ENCODE results near the gene BICD1.
A peak's percentile ranks its signal among the peaks of the same experiment; 100 is the strongest.
"Not testable (repeated sequence)": the region's sequence is repeated elsewhere in the genome, so short reads cannot be mapped to it uniquely, and the experiment has no call there.

Gene BICD1

DNA sequence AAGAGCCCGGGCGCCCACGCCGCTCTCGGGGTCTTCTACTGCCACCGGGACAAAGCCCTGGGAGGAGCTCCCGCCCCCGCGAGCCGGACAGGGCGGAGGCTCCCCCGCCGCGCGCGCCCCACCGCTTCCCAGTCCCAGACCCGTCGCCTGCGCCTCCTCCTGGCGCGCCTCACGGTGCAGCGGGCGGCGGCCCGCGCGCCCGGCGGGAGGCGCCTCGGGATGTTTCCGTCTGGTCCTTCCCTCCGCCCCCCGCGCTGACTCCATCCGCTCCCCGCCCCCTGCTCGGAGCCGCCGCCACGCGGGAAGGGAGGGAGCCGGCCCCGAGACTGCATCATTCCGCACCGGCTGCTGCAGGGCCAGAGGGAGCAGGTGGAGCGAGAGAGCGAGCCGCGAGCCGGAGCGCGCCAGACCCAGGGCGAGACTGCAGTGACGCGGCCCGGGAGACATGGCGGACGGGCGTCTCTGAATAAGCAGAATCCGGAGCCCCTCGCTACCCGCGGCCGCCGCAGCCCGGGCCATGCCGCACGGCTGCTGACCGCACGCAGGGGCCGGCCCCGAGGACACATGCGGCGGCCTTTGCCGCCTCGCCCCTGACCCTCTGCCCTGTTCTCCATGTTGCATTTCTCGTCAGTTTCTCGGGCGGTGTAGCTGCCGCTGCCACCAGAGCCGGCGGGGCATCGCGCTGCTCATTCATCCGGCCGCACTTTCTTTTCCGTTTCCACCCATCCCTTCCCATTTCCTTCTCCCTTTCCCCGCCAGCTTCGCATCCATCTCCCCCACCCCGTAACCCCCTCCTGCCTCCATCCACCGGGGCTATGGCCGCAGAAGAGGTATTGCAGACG, at the start of gene BICD1:
BICD1 (plus strand) TSS at position 331 of the 842 bp plus-strand sequence; CDS start at position 816, 485 bp downstream.
- peak; percentile 74 for DNase-seq (ENCODE audit: low read depth)

DNA sequence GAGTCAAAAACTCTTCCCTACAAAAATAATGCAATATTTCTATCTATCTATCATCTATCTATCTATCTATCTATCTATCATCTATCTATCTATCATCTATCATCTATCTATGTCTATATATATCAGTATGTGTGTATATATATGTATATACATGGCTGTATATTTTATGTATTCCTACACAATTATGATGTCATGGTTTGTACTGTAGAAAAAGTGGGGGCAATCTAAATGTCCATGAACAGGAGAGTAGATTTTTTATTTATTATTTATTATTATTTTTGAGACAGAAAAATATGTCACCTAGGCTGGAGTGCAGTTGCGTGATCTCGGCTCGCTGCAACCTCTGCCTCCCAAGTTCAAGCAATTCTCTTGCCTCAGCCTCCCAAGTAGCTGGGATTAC, 45.6 kb upstream of the BICD1 start:
- DNase-seq (ENCODE audit: low read depth), result no peak

GRCh38 chr12:32062881-32063280, 43.8 kb upstream of the BICD1 start:
- no peak for DNase-seq (ENCODE audit: low read depth)

DNA sequence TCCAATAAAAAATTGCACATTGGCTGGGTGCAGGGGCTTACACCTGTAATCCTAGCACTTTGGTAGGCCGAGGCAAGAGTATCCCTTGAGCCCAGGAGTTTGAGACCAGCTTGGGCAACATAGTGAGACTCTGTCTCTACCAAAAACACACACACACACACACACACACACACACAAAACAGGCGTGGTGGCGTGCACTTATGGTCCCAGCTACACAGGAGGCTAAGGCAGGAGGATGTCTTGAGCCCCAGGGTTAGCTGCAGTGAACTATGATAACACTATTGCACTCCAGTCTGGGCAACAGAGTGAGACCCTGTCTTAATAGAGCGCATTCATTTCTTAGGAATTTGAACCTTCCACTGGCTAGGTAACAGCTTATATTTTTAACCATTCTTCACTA, 42.9 kb upstream of the BICD1 start:
- no peak for DNase-seq (ENCODE audit: low read depth)

DNA sequence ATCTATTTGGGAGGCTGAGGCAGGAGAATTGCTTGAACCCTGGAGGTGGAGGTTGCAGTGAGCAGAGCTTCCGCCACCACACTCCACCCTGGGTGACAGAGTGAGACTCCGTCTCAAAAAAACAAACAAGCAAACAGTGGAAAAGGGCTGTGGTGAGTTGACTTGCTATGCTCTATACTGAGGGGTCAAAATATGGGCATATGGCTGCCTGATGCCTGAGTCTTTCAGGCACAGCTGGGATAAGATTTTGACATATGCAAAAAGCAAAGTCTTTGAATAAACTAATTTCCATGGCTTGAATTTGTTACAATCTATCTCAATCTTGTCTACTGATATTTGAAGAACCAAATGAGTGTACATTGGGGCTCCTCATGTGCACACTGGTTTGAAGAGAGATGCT, 40.4 kb upstream of the BICD1 start:
- DNase-seq (ENCODE audit: low read depth), result no peak

DNA sequence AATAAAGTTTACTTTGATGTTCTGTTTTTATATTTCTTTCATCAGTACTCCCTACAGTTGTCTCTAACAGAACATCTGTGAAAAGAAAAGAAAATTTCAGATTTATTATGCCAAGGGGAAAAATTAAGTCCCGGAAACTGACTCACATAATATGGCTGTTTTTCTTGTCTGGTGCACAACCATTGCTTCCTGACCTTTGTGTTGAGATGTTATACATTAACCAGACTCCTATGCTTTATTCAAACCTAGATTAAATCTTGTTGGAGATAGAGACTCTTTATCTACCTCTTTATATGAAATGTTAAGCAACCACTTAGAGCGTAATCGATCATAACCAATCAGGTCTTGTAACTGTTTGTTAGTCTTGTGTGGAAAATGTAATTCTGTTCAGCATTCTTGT, 37.6 kb upstream of the BICD1 start:
- no peak for DNase-seq (ENCODE audit: low read depth)

DNA sequence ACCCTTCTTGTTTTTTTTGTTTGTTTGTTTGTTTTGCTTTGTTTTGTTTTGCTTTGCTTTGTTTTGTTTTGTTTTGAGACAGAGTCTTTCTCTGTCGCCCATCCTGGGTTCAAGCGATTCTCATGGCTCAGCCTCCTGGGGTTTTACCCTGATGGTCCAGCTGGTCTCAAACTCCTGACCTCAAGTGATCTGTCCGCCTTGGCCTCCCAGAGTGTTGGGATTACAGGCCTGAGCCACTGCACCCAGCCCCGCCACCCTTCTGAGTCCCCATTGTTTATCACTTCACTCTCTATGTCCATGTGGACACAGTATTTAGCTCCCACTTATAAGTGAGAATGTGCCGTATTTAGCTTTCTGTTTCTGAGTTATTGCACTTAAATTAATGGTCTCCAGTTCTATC, 36.9 kb upstream of the BICD1 start:
- DNase-seq (ENCODE audit: low read depth), result no peak

GRCh38 chr12:32070370-32070769, 36.3 kb upstream of the BICD1 start:
- DNase-seq (ENCODE audit: low read depth), result no peak

DNA sequence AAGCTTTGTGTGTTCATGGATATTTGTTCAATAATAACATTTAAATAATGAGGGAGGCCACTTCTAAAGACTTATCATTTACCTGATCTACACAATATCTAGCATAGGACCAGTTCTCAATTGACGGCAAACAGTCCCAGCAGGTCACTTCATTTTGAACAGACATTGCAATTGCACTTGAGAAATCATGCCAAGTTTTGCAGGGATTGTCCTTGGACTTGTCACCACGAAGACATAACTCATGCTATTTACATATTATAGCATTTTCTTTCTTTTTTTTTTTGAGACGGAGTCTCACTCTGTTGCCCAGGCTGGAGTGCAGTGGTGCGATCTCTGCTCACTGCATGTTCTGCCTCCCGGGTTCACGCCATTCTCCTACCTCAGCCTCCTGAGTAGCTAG, 34.5 kb upstream of the BICD1 start:
- no peak for DNase-seq (ENCODE audit: low read depth)

GRCh38 chr12:32074432-32074831, 32.2 kb upstream of the BICD1 start:
- no peak for DNase-seq (ENCODE audit: low read depth)

DNA sequence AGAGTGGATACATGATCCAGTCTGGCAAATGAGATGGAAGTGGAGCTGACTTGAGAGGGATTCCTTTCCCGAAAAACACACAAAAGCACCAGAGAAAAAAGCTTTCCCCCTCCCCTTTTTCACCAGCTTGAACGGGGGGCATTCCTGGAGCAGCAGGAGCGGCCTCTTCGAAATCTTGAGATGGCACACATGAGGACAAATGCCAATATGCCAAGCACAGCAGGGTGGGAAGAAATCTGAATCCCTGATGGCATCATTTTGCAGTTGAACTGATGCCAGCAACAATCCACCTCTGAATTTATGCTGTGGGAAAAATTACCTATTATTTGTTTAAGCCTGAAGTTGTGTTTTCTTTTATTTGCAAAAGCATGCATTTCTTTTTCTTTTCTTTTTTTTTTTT, 29.7 kb upstream of the BICD1 start:
- no peak for DNase-seq (ENCODE audit: low read depth)

DNA sequence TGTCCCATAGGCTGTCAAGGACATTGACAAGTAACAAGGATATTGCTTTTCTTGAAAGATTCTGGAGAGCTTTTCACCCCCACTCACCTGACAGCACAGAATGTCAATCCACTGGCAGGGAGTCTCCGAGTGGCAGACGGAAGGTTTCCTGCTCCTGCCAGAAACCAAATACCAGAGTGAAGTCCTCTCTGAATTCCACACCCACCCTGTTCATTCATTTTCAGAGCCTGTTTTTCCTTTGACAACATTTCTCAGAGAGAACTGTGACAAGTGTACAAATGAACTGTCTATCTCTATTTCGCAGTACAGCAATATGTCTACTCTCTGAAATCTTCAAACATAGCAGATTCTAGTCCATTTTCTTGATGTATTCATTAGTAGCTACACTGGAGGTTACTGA, 26.2 kb upstream of the BICD1 start:
- no peak for DNase-seq (ENCODE audit: low read depth)

DNA sequence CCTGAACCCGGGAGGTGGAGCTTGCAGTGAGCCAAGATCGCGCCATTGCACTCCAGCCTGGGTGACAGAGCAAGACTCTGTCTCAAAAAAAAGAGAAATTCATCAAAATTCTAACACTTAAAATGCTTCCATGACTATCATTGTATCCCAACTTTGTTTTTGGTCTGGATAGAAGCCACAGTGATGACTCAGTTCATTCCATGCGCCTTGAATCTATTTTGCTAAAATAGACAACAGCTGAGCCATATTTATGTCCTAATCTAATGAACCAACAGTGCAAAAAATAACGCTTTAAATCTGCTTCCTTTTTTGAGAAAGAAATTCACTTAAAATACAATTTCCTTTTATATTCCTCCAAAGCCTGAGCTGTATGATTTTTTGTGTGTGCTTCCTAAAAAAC, 23.2 kb upstream of the BICD1 start:
- DNase-seq (ENCODE audit: low read depth), result no peak

DNA sequence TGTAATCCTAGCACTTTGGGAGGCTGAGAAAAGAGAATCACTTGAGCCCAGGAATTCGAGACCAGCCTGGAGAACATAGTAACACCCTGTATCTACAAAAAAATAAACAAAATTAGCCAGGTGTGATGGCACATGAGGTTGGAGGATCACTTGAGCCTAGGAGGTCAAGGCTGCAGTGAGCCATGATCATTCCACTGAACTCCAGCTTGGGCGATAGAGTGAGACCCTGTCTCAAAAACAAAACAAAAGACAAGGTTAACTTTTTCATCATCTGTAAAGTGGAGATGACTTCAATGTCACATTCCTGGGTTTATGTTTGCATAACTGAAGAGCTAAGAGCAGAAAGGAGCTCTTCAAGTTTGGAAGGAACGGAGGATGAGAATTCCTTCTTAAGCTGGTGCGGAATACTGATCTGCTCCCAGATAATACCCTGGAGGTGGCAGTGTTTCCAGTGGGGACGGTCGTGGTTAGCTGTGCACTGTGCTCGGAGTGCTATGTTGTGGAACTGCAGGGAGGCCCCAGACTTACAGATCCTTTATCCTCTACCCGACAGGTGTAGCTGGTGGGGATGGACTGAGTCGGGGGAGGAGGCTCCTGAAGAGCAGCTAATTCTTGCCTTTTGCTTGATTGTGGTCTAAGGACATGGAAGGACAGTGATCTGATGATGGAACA, 22.5 kb upstream of the BICD1 start:
- no peak for DNase-seq (ENCODE audit: low read depth)

DNA sequence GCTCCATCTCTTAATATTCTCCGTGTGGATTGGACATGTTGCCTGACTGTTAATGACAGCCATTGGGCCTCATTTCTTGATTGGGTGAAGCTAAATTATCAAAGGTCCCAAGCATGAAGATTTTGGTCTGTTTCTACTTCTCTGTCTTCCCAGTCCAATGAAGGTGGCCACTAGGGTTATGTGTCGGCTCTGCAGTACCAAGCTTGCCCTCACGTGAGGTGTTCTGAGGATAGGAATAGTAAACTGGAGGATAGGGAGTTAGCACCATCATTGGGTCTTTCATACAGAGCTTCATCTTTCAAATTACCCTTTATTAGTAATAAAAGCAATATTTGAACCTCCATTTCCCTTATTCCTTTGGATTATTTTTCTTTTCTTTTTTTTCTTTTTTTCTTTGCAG, 21.9 kb upstream of the BICD1 start:
- no peak for DNase-seq (ENCODE audit: low read depth)

DNA sequence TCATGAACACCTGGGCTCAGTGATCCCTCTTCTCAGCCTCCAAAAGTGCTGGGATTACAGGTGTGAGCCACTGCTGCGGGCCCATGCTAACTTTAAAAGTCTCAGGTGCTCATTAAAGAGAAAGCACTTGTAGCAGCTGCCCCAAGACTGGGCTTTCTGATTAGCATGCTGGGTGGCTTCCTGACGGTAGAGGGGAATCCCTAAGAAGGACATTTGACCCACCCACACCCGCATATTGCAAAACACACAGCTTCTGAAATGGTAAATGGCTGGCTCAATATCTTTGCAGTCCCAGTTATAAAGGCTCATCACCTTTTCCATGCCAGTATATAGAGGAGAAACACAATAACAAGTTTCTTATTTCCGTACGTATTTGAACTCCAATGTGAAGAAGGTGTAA, 19.3 kb upstream of the BICD1 start:
- no peak for DNase-seq (ENCODE audit: low read depth)

DNA sequence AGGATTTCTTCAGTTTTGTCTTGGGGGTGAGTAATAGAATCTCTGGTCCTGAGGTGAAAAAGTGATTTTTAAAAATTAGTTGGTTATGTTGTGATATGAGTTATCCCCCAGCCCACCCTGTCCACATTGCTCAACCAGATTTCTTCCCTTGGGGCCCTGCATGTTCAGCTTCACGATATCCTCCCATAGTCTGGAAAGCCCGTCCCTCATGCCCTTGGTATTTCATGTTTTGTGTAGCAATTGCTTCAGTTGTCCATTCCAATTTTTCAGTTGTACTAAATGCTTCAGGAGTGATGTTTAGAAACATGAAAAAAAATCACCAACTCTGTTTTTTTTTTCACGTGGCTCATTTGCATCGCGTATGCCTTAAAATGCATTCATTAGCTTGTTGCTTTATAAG, 17.5 kb upstream of the BICD1 start:
- no peak for DNase-seq (ENCODE audit: low read depth)

- no peak for DNase-seq (ENCODE audit: low read depth)
Measured at GRCh38 chr12:32089586-32089985, 17.1 kb upstream of the BICD1 start.

GRCh38 chr12:32091696-32092095, 15.0 kb upstream of the BICD1 start:
- no peak for DNase-seq (ENCODE audit: low read depth)

GRCh38 chr12:32098112-32098511, 8.5 kb upstream of the BICD1 start:
- no peak for DNase-seq (ENCODE audit: low read depth)

DNA sequence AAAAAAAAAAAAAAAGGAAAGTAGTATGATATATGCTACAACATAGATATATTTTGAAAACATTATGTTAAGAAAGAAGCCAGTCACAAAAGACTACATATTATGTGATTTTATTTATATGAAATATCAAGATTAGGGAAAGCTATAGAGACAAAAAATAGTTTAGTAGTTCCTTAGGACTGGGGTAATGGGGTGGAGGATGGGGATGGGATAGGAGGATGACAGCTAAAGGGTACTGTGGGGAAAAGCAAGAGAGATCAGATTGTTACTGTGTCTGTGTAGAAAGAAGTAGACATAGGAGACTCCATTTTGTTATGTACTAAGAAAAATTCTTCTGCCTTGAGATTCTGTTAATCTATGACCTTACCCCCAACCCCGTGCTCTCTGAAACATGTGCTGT, 7.4 kb upstream of the BICD1 start:
- DNase-seq (ENCODE audit: low read depth), result not testable (repeated sequence)

- DNase-seq (ENCODE audit: low read depth), result no peak
Measured at GRCh38 chr12:32100361-32100760, 6.3 kb upstream of the BICD1 start.

- DNase-seq (ENCODE audit: low read depth), result no peak
Measured at GRCh38 chr12:32100888-32101287, 5.8 kb upstream of the BICD1 start.

GRCh38 chr12:32102234-32102633, 4.4 kb upstream of the BICD1 start:
- DNase-seq (ENCODE audit: low read depth), result no peak
